Right atrium auricular region (tissue), 2 donors: Measurements from ENCODE around the gene PTPRA. TPM values are rescaled to one million over a fixed set of nuclear protein-coding genes. Genes with fewer than 3 reads are reported as not detected.

Experiments used
- DNase-seq: peaks from one replicate; pipeline ENCODE4 v3.0.0-alpha.2; 2019; ENCODE audit warnings: low spot score
- H3K27ac ChIP-seq, 2 donors: fragments of 200-600 bp; sonication (generic); 1 replicate in 1 of 2; 2 replicates in 1 of 2; pipeline ENCODE4 v1.5.1; 2016 to 2019
- H3K27me3 ChIP-seq, 2 donors: fragments of 200-600 bp; sonication (generic); one replicate each; pipeline versions ENCODE4 v1.5.1 to v1.6.0; 2017 to 2019
- H3K36me3 ChIP-seq: fragments of 200-600 bp; sonication (generic); one replicate; pipeline ENCODE4 v1.5.1; 2016
- H3K4me1 ChIP-seq, 2 donors: fragments of 200-600 bp; sonication (generic); one replicate each; pipeline versions ENCODE4 v1.5.1 to v1.6.0; 2017 to 2019
- H3K4me3 ChIP-seq, 2 donors: fragments of 200-600 bp; sonication (generic); 1 replicate in 1 of 2; 2 replicates in 1 of 2; pipeline ENCODE4 v1.5.1; 2017 to 2019; ENCODE audit warnings: mild to moderate bottlenecking in 1 of 2, moderate library complexity in 1 of 2
- H3K9me3 ChIP-seq, 2 donors: fragments of 200-600 bp; sonication (generic); one replicate each; pipeline ENCODE4 v1.5.1; 2019
- CTCF ChIP-seq, 2 donors: fragments of 200-600 bp; sonication (generic); IDR thresholded peaks; one replicate each; pipeline ENCODE4 v1.5.1; 2019; ENCODE audit warnings: antibody characterized with exemption in 2 of 2
- total RNA-seq, 2 donors: library from RNA; depleted of rRNA; stranded (reverse); fragments of >200 nt; gene quantifications; one replicate each; pipeline ENCODE4 v1.1.0, GENCODE V29; 2016

The PTPRA gene
- total RNA-seq, 2 donors from 2014 or later: 32.8 to 46.0 TPM

- Histone ChIP-seq H3K4me3 (no peak overlapping the region), H3K4me1 (peaks cover 0 to 20% of the 10 kb centered on the region in 2 donors), H3K27me3 (peaks cover 6 to 14% of the 10 kb centered on the region in 2 donors), H3K36me3 (no peaks in the 10 kb centered on the region), H3K27ac (no peak overlapping the region), H3K9me3 (no peaks in the 10 kb centered on the region)
- DNase-seq: no peak
- no peak for TF ChIP-seq CTCF (IDR thresholded peaks at IDR 0.05)
Measured at GRCh38 chr20:3081641-3082040, 208.4 kb downstream of the PTPRA start.

DNA sequence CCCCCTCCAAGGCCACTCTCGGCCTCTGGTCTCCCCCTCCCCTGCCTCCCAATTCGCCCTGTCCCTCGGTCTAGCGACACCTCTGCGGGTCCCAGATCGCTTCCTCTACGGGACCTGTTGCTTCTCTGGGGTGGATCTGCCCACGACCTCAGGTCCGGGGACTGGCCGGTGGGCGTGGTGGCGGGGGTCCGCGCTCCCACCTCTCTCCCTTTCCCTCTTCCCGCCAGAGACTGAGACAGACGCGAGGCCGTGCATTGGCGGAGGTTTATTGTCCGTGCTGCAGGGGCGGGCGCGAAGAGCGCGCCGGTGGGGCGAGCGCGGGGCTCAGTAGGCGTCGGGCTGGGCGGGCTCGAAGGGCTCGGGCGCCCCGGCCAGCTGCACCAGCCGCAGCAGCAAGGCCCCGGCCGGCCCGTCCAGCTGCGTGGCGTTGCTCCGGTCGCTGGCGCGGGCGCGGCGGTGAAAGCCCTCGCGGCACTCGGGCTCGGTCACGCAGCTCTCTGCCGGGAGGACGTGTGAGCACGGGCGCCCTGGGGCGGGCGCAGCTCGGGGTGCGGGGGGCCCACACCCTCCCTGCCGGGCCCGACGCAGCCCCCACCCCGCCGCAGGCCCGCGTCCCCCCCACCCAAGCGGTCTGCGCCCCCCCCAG is 209.1 kb downstream of the PTPRA start:
- H3K27ac ChIP-seq: no peak overlapping the region
- H3K4me3 ChIP-seq: peak overlapping the region in 1 of 2 donors; percentile 38
- H3K4me1 ChIP-seq: peaks cover 0 to 20% of the 10 kb centered on the region in 2 donors
- no peak for TF ChIP-seq CTCF (IDR thresholded peaks at IDR 0.05)
- peaks cover 6 to 14% of the 10 kb centered on the region in 2 donors for H3K27me3 ChIP-seq
- no peak for DNase-seq
- no peaks in the 10 kb centered on the region for H3K36me3 ChIP-seq
- no peaks in the 10 kb centered on the region for H3K9me3 ChIP-seq

- H3K4me3 ChIP-seq: peak overlapping the region in 1 of 2 donors; percentile 38
- peaks cover 6 to 14% of the 10 kb centered on the region in 2 donors for H3K27me3 ChIP-seq
- H3K4me1 ChIP-seq: peaks cover 0 to 20% of the 10 kb centered on the region in 2 donors
- no peaks in the 10 kb centered on the region for H3K9me3 ChIP-seq
- no peak for DNase-seq
- no peak overlapping the region for H3K27ac ChIP-seq
- no peak for TF ChIP-seq CTCF (IDR thresholded peaks at IDR 0.05)
- no peaks in the 10 kb centered on the region for H3K36me3 ChIP-seq
Measured at GRCh38 chr20:3082955-3083952, 210.0 kb downstream of the PTPRA start.

DNA sequence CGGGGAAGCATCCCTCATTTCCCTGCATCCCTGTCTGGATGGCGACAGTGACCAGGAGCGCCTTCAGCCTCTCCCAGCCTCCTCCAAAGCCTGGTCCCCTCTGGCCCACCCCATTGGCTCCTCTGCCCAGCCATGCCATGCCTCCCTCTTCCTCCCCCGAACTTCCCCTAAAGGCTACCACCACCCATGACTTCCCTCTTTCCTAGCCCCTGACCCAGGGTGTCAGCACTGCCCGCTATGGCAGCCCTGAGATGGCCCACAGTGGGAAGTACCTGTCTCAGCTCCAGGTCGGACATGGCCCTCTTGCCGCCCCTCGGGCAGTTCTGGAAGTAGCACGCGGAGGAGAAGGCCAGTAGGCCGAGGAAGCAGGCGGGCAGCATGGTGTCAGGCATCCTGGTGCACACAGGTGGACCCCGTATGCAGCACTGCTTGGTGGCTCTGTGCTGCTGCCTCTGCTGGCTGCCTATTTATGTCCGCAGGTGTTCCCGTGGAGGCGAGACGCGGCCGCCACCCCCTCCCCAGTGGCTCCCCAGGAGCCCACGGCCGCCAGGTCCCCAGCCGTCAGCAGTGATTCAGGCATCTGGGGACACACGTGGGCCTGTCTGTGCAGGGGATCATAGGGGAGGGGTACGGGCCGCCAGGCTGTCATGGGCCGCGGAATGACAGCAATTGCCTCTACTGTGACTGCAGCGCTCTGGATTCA is 211.2 kb downstream of the PTPRA start, which contains the start of gene AVP:
TSS of gene AVP (minus strand) at position 442 of the 703 bp plus-strand sequence. CDS start at position 392, 50 bp downstream.
- Histone ChIP-seq H3K36me3 (no peaks in the 10 kb centered on the region), H3K27me3 (peaks cover 6 to 14% of the 10 kb centered on the region in 2 donors), H3K4me1 (peaks cover 0 to 20% of the 10 kb centered on the region in 2 donors), H3K4me3 (no peak within 1 kb of the TSS), H3K27ac (no peak within 1 kb of the TSS), H3K9me3 (no peaks in the 10 kb centered on the region)
- no peak for TF ChIP-seq CTCF (IDR thresholded peaks at IDR 0.05)
- no peak for DNase-seq

- no peak for DNase-seq
- H3K4me3 ChIP-seq: no peak overlapping the region
- H3K4me1 ChIP-seq: peaks cover 0 to 20% of the 10 kb centered on the region in 2 donors
- TF ChIP-seq CTCF (IDR thresholded peaks at IDR 0.05): no peak
- H3K27me3 ChIP-seq: peaks cover 6 to 14% of the 10 kb centered on the region in 2 donors
- H3K27ac ChIP-seq: no peak overlapping the region
- H3K9me3 ChIP-seq: no peaks in the 10 kb centered on the region
- no peaks in the 10 kb centered on the region for H3K36me3 ChIP-seq
Measured at GRCh38 chr20:3084986-3085360, 211.7 kb downstream of the PTPRA start.
